IgD-negative memory B cell (primary cell): ENCODE results near the gene MSX1. TPM values are rescaled to one million over a fixed set of nuclear protein-coding genes. Genes with fewer than 3 reads are reported as not detected.

ENCODE experiments used
- H3K27ac Mint-ChIP-seq, 3 donors: one replicate each; pipeline ENCODE4 v1.8.0; 2020 to 2022; ENCODE audit warnings: mild to moderate bottlenecking in 3 of 3, mixed read lengths in 3 of 3, moderate library complexity in 1 of 3
- H3K27me3 Mint-ChIP-seq: one replicate; pipeline ENCODE4 v1.8.0; 2021; ENCODE audit warnings: mixed read lengths
- H3K36me3 Mint-ChIP-seq: one replicate; pipeline ENCODE4 v1.8.0; 2020; ENCODE audit warnings: mild to moderate bottlenecking, mixed read lengths
- H3K4me1 Mint-ChIP-seq, 3 donors: one replicate each; pipeline ENCODE4 v1.8.0; 2020 to 2022; ENCODE audit warnings: mixed read lengths in 3 of 3, mild to moderate bottlenecking in 1 of 3
- H3K4me3 Mint-ChIP-seq, 4 donors: one replicate each; pipeline ENCODE4 v1.8.0; 2020 to 2022; ENCODE audit warnings: mild to moderate bottlenecking in 4 of 4, mixed read lengths in 4 of 4, moderate library complexity in 3 of 4
- H3K9me3 Mint-ChIP-seq, 3 donors: one replicate each; pipeline ENCODE4 v1.8.0; 2020 to 2021; ENCODE audit warnings: mixed read lengths in 3 of 3, mild to moderate bottlenecking in 1 of 3
- polyA plus RNA-seq: library from polyadenylated mRNA; unstranded; fragments of 300-500 nt; fragmentation: Illumina TruSeq; gene quantifications from one replicate; pipeline ENCODE4 v1.2.3, GENCODE V29; 2021

MSX1 gene
- polyA plus RNA-seq, 1 donor from 2014 or later = 0.18 TPM

GRCh38 chr4:4876945-4877661, 17.6 kb downstream of the MSX1 start:
- H3K4me3 Mint-ChIP-seq = no peak overlapping the region
- peaks cover 0 to 2% (median 0%) of the 10 kb centered on the region in 3 donors for H3K9me3 Mint-ChIP-seq
- peaks cover 0 to 3% (median 0%) of the 10 kb centered on the region in 3 donors for H3K4me1 Mint-ChIP-seq
- H3K36me3 Mint-ChIP-seq = peaks cover 2% of the 10 kb centered on the region
- H3K27ac Mint-ChIP-seq = peak overlapping the region in 1 of 3 donors; percentile 48
- peaks cover 59% of the 10 kb centered on the region for H3K27me3 Mint-ChIP-seq

- peaks cover 34% of the 10 kb centered on the region for H3K27me3 Mint-ChIP-seq
- no peak overlapping the region for H3K27ac Mint-ChIP-seq
- H3K4me1 Mint-ChIP-seq = peaks cover 0 to 1% (median 0%) of the 10 kb centered on the region in 3 donors
These were observed 21.0 kb downstream of the MSX1 start for GRCh38 chr4:4880492-4880891.

GRCh38 chr4:4881432-4881831, 22.0 kb downstream of the MSX1 start:
- no peaks in the 10 kb centered on the region for H3K9me3 Mint-ChIP-seq
- no peak overlapping the region for H3K27ac Mint-ChIP-seq
- no peak overlapping the region for H3K4me3 Mint-ChIP-seq
- peaks cover 30% of the 10 kb centered on the region for H3K27me3 Mint-ChIP-seq
- no peaks in the 10 kb centered on the region for H3K4me1 Mint-ChIP-seq
- H3K36me3 Mint-ChIP-seq = no peaks in the 10 kb centered on the region

More at GRCh38 chr4:4880492-4880891, 21.0 kb downstream of the MSX1 start:
- no peaks in the 10 kb centered on the region for H3K36me3 Mint-ChIP-seq
- H3K4me3 Mint-ChIP-seq = no peak overlapping the region
- no peaks in the 10 kb centered on the region for H3K9me3 Mint-ChIP-seq

GRCh38 chr4:4884611-4885010, 25.1 kb downstream of the MSX1 start:
- no peaks in the 10 kb centered on the region for H3K9me3 Mint-ChIP-seq
- no peaks in the 10 kb centered on the region for H3K36me3 Mint-ChIP-seq
- peaks cover 0 to 2% (median 0%) of the 10 kb centered on the region in 3 donors for H3K4me1 Mint-ChIP-seq
- H3K4me3 Mint-ChIP-seq = no peak overlapping the region
- H3K27ac Mint-ChIP-seq = no peak overlapping the region
- H3K27me3 Mint-ChIP-seq = peaks cover 19% of the 10 kb centered on the region

- H3K27ac Mint-ChIP-seq = no peak overlapping the region
- peaks cover 5% of the 10 kb centered on the region for H3K27me3 Mint-ChIP-seq
- H3K36me3 Mint-ChIP-seq = peaks cover 2% of the 10 kb centered on the region
- H3K4me1 Mint-ChIP-seq = peaks cover 0 to 2% (median 0%) of the 10 kb centered on the region in 3 donors
- H3K4me3 Mint-ChIP-seq = no peak overlapping the region
- H3K9me3 Mint-ChIP-seq = peaks cover 0 to 1% (median 0%) of the 10 kb centered on the region in 3 donors
These were observed 28.0 kb downstream of the MSX1 start for GRCh38 chr4:4887426-4887825.

GRCh38 chr4:4888695-4889094, 29.2 kb downstream of the MSX1 start:
- Mint-ChIP-seq H3K27ac (no peak overlapping the region), H3K4me3 (no peak overlapping the region), H3K27me3 (peaks cover 4% of the 10 kb centered on the region), H3K36me3 (peaks cover 2% of the 10 kb centered on the region), H3K4me1 (peaks cover 0 to 2% (median 0%) of the 10 kb centered on the region in 3 donors), H3K9me3 (peaks cover 0 to 1% (median 0%) of the 10 kb centered on the region in 3 donors)

GRCh38 chr4:4889781-4890180, 30.3 kb downstream of the MSX1 start:
- H3K4me3 Mint-ChIP-seq = no peak overlapping the region
- H3K27me3 Mint-ChIP-seq = peaks cover 4% of the 10 kb centered on the region
- H3K27ac Mint-ChIP-seq = no peak overlapping the region
- peaks cover 2% of the 10 kb centered on the region for H3K36me3 Mint-ChIP-seq
- peaks cover 0 to 1% (median 0%) of the 10 kb centered on the region in 3 donors for H3K9me3 Mint-ChIP-seq
- peaks cover 0 to 2% (median 0%) of the 10 kb centered on the region in 3 donors for H3K4me1 Mint-ChIP-seq

- H3K4me1 Mint-ChIP-seq = peaks cover 0 to 2% (median 0%) of the 10 kb centered on the region in 3 donors
- H3K36me3 Mint-ChIP-seq = peaks cover 4% of the 10 kb centered on the region
- H3K4me3 Mint-ChIP-seq = no peak overlapping the region
- H3K27me3 Mint-ChIP-seq = peaks cover 4% of the 10 kb centered on the region
- peaks cover 0 to 1% (median 0%) of the 10 kb centered on the region in 3 donors for H3K9me3 Mint-ChIP-seq
- no peak overlapping the region for H3K27ac Mint-ChIP-seq
These were observed 31.2 kb downstream of the MSX1 start for GRCh38 chr4:4890574-4891255.

GRCh38 chr4:4893721-4894120, 34.3 kb downstream of the MSX1 start:
- H3K27ac Mint-ChIP-seq = no peak overlapping the region
- peaks cover 1% of the 10 kb centered on the region for H3K27me3 Mint-ChIP-seq

GRCh38 chr4:4899202-4899925, 39.9 kb downstream of the MSX1 start:
- Mint-ChIP-seq H3K9me3 (peaks cover 0 to 2% (median 0%) of the 10 kb centered on the region in 3 donors), H3K36me3 (peaks cover 2% of the 10 kb centered on the region), H3K4me1 (no peaks in the 10 kb centered on the region), H3K4me3 (no peak overlapping the region), H3K27ac (no peak overlapping the region), H3K27me3 (peaks cover 16% of the 10 kb centered on the region)

More at GRCh38 chr4:4893721-4894120, 34.3 kb downstream of the MSX1 start:
- no peak overlapping the region for H3K4me3 Mint-ChIP-seq
- peaks cover 4% of the 10 kb centered on the region for H3K36me3 Mint-ChIP-seq
- peaks cover 0 to 2% (median 1%) of the 10 kb centered on the region in 3 donors for H3K9me3 Mint-ChIP-seq
- H3K4me1 Mint-ChIP-seq = peaks cover 0 to 2% (median 0%) of the 10 kb centered on the region in 3 donors

GRCh38 chr4:4901877-4902276, 42.4 kb downstream of the MSX1 start:
- H3K4me1 Mint-ChIP-seq = no peaks in the 10 kb centered on the region
- H3K4me3 Mint-ChIP-seq = no peak overlapping the region
- peaks cover 19% of the 10 kb centered on the region for H3K27me3 Mint-ChIP-seq
- H3K36me3 Mint-ChIP-seq = no peaks in the 10 kb centered on the region
- H3K9me3 Mint-ChIP-seq = peaks cover 0 to 2% (median 0%) of the 10 kb centered on the region in 3 donors
- H3K27ac Mint-ChIP-seq = no peak overlapping the region

GRCh38 chr4:4912155-4912554, 52.7 kb downstream of the MSX1 start:
- peaks cover 0 to 4% (median 1%) of the 10 kb centered on the region in 3 donors for H3K9me3 Mint-ChIP-seq
- H3K4me1 Mint-ChIP-seq = no peaks in the 10 kb centered on the region
- H3K27ac Mint-ChIP-seq = no peak overlapping the region
- no peaks in the 10 kb centered on the region for H3K36me3 Mint-ChIP-seq
- H3K27me3 Mint-ChIP-seq = no peaks in the 10 kb centered on the region
- no peak overlapping the region for H3K4me3 Mint-ChIP-seq

GRCh38 chr4:4913147-4913561, 53.7 kb downstream of the MSX1 start:
- H3K4me1 Mint-ChIP-seq = no peaks in the 10 kb centered on the region
- H3K27ac Mint-ChIP-seq = no peak overlapping the region
- H3K36me3 Mint-ChIP-seq = no peaks in the 10 kb centered on the region
- H3K27me3 Mint-ChIP-seq = no peaks in the 10 kb centered on the region
- peaks cover 0 to 6% (median 1%) of the 10 kb centered on the region in 3 donors for H3K9me3 Mint-ChIP-seq
- H3K4me3 Mint-ChIP-seq = no peak overlapping the region
